Erythroblast (primary cell): Measurements from ENCODE around the gene GAN.
A peak's percentile ranks its signal among the peaks of the same experiment; 100 is the strongest.

Experiments used
- DNase-seq, 2 experiments: peaks; one replicate each; lab custom pipeline; 2025; lab: John Stamatoyannopoulos, UW
- GATA1 ChIP-seq: IDR thresholded peaks from 2 replicates; pipeline ENCODE4 v1.6.1; 2011; ENCODE audit warnings: low read depth, mild to moderate bottlenecking, control low read depth, low read length, moderate library complexity
- POLR2A ChIP-seq: IDR thresholded peaks from 2 replicates; pipeline ENCODE4 v1.6.1; 2011; ENCODE audit warnings: mild to moderate bottlenecking, low read length

Gene GAN

GRCh38 chr16:81350306-81350615 lies 35.5 kb downstream of the GAN start:
- no peak for TF ChIP-seq POLR2A
- TF ChIP-seq GATA1: no peak
- DNase-seq: no peak

- no peak for DNase-seq
- TF ChIP-seq POLR2A (no peak), GATA1 (no peak)
Observed at GRCh38 chr16:81353895-81354294, 39.1 kb downstream of the GAN start.

GRCh38 chr16:81357711-81358260 lies 43.0 kb downstream of the GAN start:
- no peak for TF ChIP-seq POLR2A
- no peak for TF ChIP-seq GATA1
- DNase-seq: no peak

- no peak for DNase-seq
- TF ChIP-seq GATA1 (no peak), POLR2A (no peak)
Observed at GRCh38 chr16:81358860-81359259, 44.1 kb downstream of the GAN start.

- TF ChIP-seq GATA1 (no peak), POLR2A (no peak)
- DNase-seq: no peak
Observed at GRCh38 chr16:81360135-81360534, 45.4 kb downstream of the GAN start.

- TF ChIP-seq GATA1 (no peak), POLR2A (no peak)
- DNase-seq: no peak
Observed at GRCh38 chr16:81365731-81366130, 51.0 kb downstream of the GAN start.

GRCh38 chr16:81366316-81366932 lies 51.7 kb downstream of the GAN start:
- DNase-seq: peak; percentile 41 to 66
- no peak for TF ChIP-seq POLR2A
- no peak for TF ChIP-seq GATA1

- TF ChIP-seq POLR2A (no peak), GATA1 (no peak)
- DNase-seq: no peak
Observed at GRCh38 chr16:81367821-81368220, 53.1 kb downstream of the GAN start.

- DNase-seq: no peak
- TF ChIP-seq POLR2A (no peak), GATA1 (no peak)
Observed at GRCh38 chr16:81369888-81370504, 55.2 kb downstream of the GAN start.

- no peak for TF ChIP-seq POLR2A
- TF ChIP-seq GATA1: no peak
- DNase-seq: no peak
Observed at GRCh38 chr16:81371106-81371505, 56.3 kb downstream of the GAN start.

GRCh38 chr16:81374550-81374949 lies 59.8 kb downstream of the GAN start:
- no peak for DNase-seq
- TF ChIP-seq POLR2A: no peak
- no peak for TF ChIP-seq GATA1

GRCh38 chr16:81376880-81377279 lies 62.1 kb downstream of the GAN start:
- TF ChIP-seq POLR2A: no peak
- TF ChIP-seq GATA1: no peak
- peak in 1 of 2 experiments; percentile 31 for DNase-seq

GRCh38 chr16:81378049-81378448 lies 63.3 kb downstream of the GAN start:
- TF ChIP-seq GATA1: no peak
- no peak for TF ChIP-seq POLR2A
- DNase-seq: no peak

- DNase-seq: no peak
- no peak for TF ChIP-seq POLR2A
- TF ChIP-seq GATA1: no peak
Observed at GRCh38 chr16:81380932-81381331, 66.2 kb downstream of the GAN start.

GRCh38 chr16:81384006-81384405 lies 69.2 kb downstream of the GAN start:
- no peak for TF ChIP-seq POLR2A

More at GRCh38 chr16:81384006-81384405, 69.2 kb downstream of the GAN start:
- no peak for DNase-seq
